ENCODE data around the gene ZSCAN23. TPM values are rescaled to one million over a fixed set of nuclear protein-coding genes. Genes with fewer than 3 reads are reported as not detected.

Gene ZSCAN23
- total and polyA plus RNA-seq, 9 of the 15 experiments (the other 6 are each of a cell fraction or from before 2014, with no cell fraction given), result 0.05 to 0.29 (median 0.21) TPM; not detected in 1

- Histone ChIP-seq H3K4me3 (peak overlapping the region; percentile 21), H3K27me3 (ENCODE audit: control insufficient read depth in 2 of 2, insufficient read depth in 2 of 2, low read length in 2 of 2) (no peaks in the 10 kb centered on the region), H3K79me2 (ENCODE audit: control insufficient read depth, insufficient read depth, low read length) (no peaks in the 10 kb centered on the region), H4K20me1 (replicated peaks; ENCODE audit: control insufficient read depth, insufficient read depth, low read length) (no peaks in the 10 kb centered on the region), H3K9ac (ENCODE audit: insufficient read depth in 1 of 2, low read depth in 2 of 2, low read length in 2 of 2) (peak overlapping the region in 1 of 2 experiments; percentile 83; a peak in 2 of 4 replicates), H2AFZ (ENCODE audit: low read depth, low read length) (peak overlapping the region; percentile 70), H3K36me3 (ENCODE audit: control insufficient read depth, insufficient read depth, low read length) (no peaks in the 10 kb centered on the region), H3K4me1 (replicated peaks in 1 of 2; ENCODE audit: control insufficient read depth in 2 of 2, insufficient read depth in 2 of 2, low read length in 2 of 2) (peaks cover 0 to 9% of the 10 kb centered on the region in 2 experiments; a peak in 1 of 5 replicates), H3K27ac (ENCODE audit: extremely low read depth, low read depth, low read length) (no peak overlapping the region), H3K9me3 (replicated peaks; ENCODE audit: control insufficient read depth, insufficient read depth, low read depth, low read length) (peaks cover 7% of the 10 kb centered on the region; the same call in 1 of the 2 replicates), H3K4me2 (ENCODE audit: insufficient read depth, low read length) (peak overlapping the region; percentile 40), H3K9me1 (ENCODE audit: control insufficient read depth, insufficient read depth, low read length) (no peaks in the 10 kb centered on the region)
- ChIA-PET CTCF (ENCODE audit: low intra/inter-chr PET ratio) (no interaction called here), POLR2A (no interaction called here)
- BruUV-seq (replicated peaks), result no TSS peak
- TF ChIP-seq TEAD1 (CRISPR knock-in tag; IDR thresholded peaks at IDR 0.05) (no peak), ZBTB33 (CRISPR knock-in tag; IDR thresholded peaks at IDR 0.05) (0 out of 2 replicates have a peak, but pooled peaks have one; percentile 36), NR2C2 (CRISPR knock-in tag; IDR thresholded peaks at IDR 0.05) (no peak), NR2C2 (tag; IDR thresholded peaks at IDR 0.05) (peak; percentile 42; the same call in 1 of the 2 replicates), ZBTB7A (IDR thresholded peaks at IDR 0.05; ENCODE audit: borderline replicate concordance, control insufficient read depth, low read depth, low read length) (0 out of 2 replicates have a peak, but pooled peaks have one; percentile 15), RBFOX2 (IDR thresholded peaks at IDR 0.05; ENCODE audit: low read depth, low read length) (0 out of 2 replicates have a peak, but pooled peaks have one; percentile 22), ZNF76 (CRISPR knock-in tag; IDR thresholded peaks at IDR 0.05; ENCODE audit: borderline replicate concordance) (no peak), ELK3 (CRISPR knock-in tag; IDR thresholded peaks at IDR 0.05) (no peak)
- 42% methylated on average over 36 of the region's 36 CpGs for WGBS (ENCODE audit: insufficient coverage, low coverage, missing lambda C conversion rate)
- in situ Hi-C loops (cut with MboI), result no loop called here
- intact Hi-C loops (cut with micrococcal nuclease), result no loop called here
- ATAC-seq, result peak; percentile 78
- no peak for DNase-seq (ENCODE audit: extremely low read depth in 1 of 4, low spot score in 3 of 4)
- FAIRE-seq, result no peak
Measured at GRCh38 chr6:28446818-28447511, 3.7 kb upstream of the ZSCAN23 start.
